GM12878 (cell line): ENCODE measurements around the gene STX1A. TPM values are rescaled to one million over a fixed set of nuclear protein-coding genes. Genes with fewer than 3 reads are reported as not detected.

Source experiments
- ATAC-seq: fragments of 200-7000 bp; cut with Tn5 transposase; 3 replicates; pipeline ENCODE4 v1.9.1; 2020; ENCODE audit warnings: mild to moderate bottlenecking, moderate library complexity
- BruUV-seq: library from RNA; stranded (reverse); fragments of 400-500 nt; replicated peaks from 2 replicates; lab custom pipeline; 2021; lab: Mats Ljungman, UMichigan
- CTCF ChIA-PET: fragments of 300-600 bp; sonication (Branson Sonifier 250); formaldehyde crosslinking; extraction: SDS; loops from one replicate; lab custom pipeline; 2021; ENCODE audit warnings: inconsistent platforms; lab: Yijun Ruan, JAX
- POLR2A ChIA-PET: fragments of 350-600 bp; formaldehyde crosslinking; extraction: SDS; loops from one replicate; lab custom pipeline; 2021; ENCODE audit warnings: inconsistent platforms; lab: Charles Lee
- RAD21 ChIA-PET: fragments of 300-600 bp; sonication (Branson Sonifier 250); formaldehyde crosslinking; loops from one replicate; lab custom pipeline; 2023; ENCODE audit warnings: antibody characterized with exemption; ENCODE audit not compliant: unreplicated experiment; lab: Charles Lee
- SMC1A ChIA-PET: fragments of 300-600 bp; sonication (Branson Sonifier 250); formaldehyde crosslinking; loops from one replicate; lab custom pipeline; 2023; ENCODE audit not compliant: unreplicated experiment, uncharacterized antibody; lab: Charles Lee
- DNase-seq: peaks from one replicate; pipeline ENCODE4 v3.0.0-alpha.2; 2011; ENCODE audit warnings: low read depth, low spot score
- FAIRE-seq: peaks from 3 replicates; lab custom pipeline; 2011; peaks lifted over from hg19 to GRCh38; lab: Jason Lieb, UNC
- H2AFZ ChIP-seq: 2 replicates; pipeline ENCODE4 v1.6.0; 2011; ENCODE audit warnings: low read depth, low read length, control low read depth; ENCODE audit not compliant: control insufficient read depth
- H3K27ac ChIP-seq: 2 replicates; pipeline ENCODE4 v1.5.1; 2011; ENCODE audit warnings: control low read depth; ENCODE audit not compliant: control insufficient read depth, insufficient read depth
- H3K27me3 ChIP-seq, 2 experiments: replicated peaks in 1 of 2; 2 replicates each; pipeline versions ENCODE4 v1.6.0 to v1.6.1; 2011; ENCODE audit warnings: low read length in 1 of 2; ENCODE audit not compliant: control insufficient read depth in 2 of 2, insufficient read depth in 2 of 2
- H3K36me3 ChIP-seq, 2 experiments: 2 replicates each; pipeline ENCODE4 v1.5.1; 2011; ENCODE audit warnings: low read length in 1 of 2; ENCODE audit not compliant: control insufficient read depth in 2 of 2, insufficient read depth in 2 of 2
- H3K4me1 ChIP-seq: 2 replicates; pipeline ENCODE4 v1.6.1; 2011; ENCODE audit warnings: mild to moderate bottlenecking, low read length, moderate library complexity, mixed read lengths; ENCODE audit not compliant: control insufficient read depth, insufficient read depth
- H3K4me2 ChIP-seq: 2 replicates; pipeline ENCODE4 v1.6.0; 2011; ENCODE audit warnings: control low read depth; ENCODE audit not compliant: control insufficient read depth, insufficient read depth
- H3K4me3 ChIP-seq: fragments of 200-600 bp; sonication (generic); 2 replicates; pipeline ENCODE4 v1.5.1; 2016
- H3K79me2 ChIP-seq: 2 replicates; pipeline ENCODE4 v1.6.0; 2011; ENCODE audit warnings: low read length; ENCODE audit not compliant: control insufficient read depth, insufficient read depth
- H3K9ac ChIP-seq: 2 replicates; pipeline ENCODE4 v1.8.0; 2011; ENCODE audit warnings: low read length, control low read depth, mixed read lengths; ENCODE audit not compliant: control insufficient read depth, insufficient read depth
- H3K9me3 ChIP-seq: replicated peaks from 3 replicates; pipeline ENCODE4 v1.5.1; 2011; ENCODE audit warnings: mild to moderate bottlenecking, low read length; ENCODE audit not compliant: control insufficient read depth, insufficient read depth
- H4K20me1 ChIP-seq: 2 replicates; pipeline ENCODE4 v1.6.0; 2011; ENCODE audit not compliant: control insufficient read depth, insufficient read depth
- BMI1 ChIP-seq: fragments of 450-650 bp; IDR thresholded peaks from 2 replicates; pipeline ENCODE4 v1.6.1; 2016; ENCODE audit warnings: mild to moderate bottlenecking, moderate library complexity, borderline replicate concordance
- CUX1 ChIP-seq: IDR thresholded peaks from 2 replicates; pipeline ENCODE4 v1.6.1; 2012; ENCODE audit warnings: improper control_type of control experiment, low read depth, low read length; ENCODE audit not compliant: insufficient replicate concordance
- GABPA ChIP-seq: IDR thresholded peaks from 2 replicates; pipeline ENCODE4 v1.6.1; 2014; ENCODE audit warnings: antibody characterized with exemption, low read depth, mild to moderate bottlenecking, inconsistent platforms
- MXI1 ChIP-seq: fragments of 150-350 bp; IDR thresholded peaks from 2 replicates; pipeline ENCODE4 v1.6.1; 2011; ENCODE audit warnings: low read depth, mild to moderate bottlenecking, inconsistent platforms, low read length, improper control_type of control experiment
- MYC ChIP-seq: IDR thresholded peaks from 2 replicates; pipeline ENCODE4 v1.6.1; 2011; ENCODE audit warnings: mild to moderate bottlenecking, low read length, moderate library complexity, inconsistent platforms; ENCODE audit not compliant: insufficient read depth, insufficient replicate concordance, insufficient read length, severe bottlenecking
- PBX3 ChIP-seq: IDR thresholded peaks from 2 replicates; pipeline ENCODE4 v1.6.1; 2011; ENCODE audit warnings: mild to moderate bottlenecking, low read depth, low read length, moderate library complexity; ENCODE audit not compliant: insufficient replicate concordance
- RFX5 ChIP-seq: IDR thresholded peaks from 2 replicates; pipeline ENCODE4 v1.6.1; 2011; ENCODE audit warnings: low read depth, low read length, improper control_type of control experiment
- SP1 ChIP-seq: IDR thresholded peaks from one replicate; pipeline ENCODE4 v1.6.1; 2011; ENCODE audit warnings: low read depth, low read length
- whole genome bisulfite sequencing: methylation state at CpG from one replicate; pipeline ENCODE4 v1.1.6; 2016; ENCODE audit warnings: low lambda C conversion rate; ENCODE audit not compliant: insufficient replicate concordance, insufficient coverage; ENCODE audit errors: missing lambda C conversion rate; 5-methylcytosine and 5-hydroxymethylcytosine counted together
- in situ Hi-C: fragments of 300-500 bp; cut with MboI; formaldehyde crosslinking; loops from 9 replicates; pipeline ENCODE4 v1.14.3; 2018; ENCODE audit warnings: mixed read lengths
- intact Hi-C: fragments of 100-400 bp; cut with micrococcal nuclease; formaldehyde crosslinking; loops from one replicate; pipeline ENCODE4 v1.14.2; 2022; ENCODE audit not compliant: unreplicated experiment
- polyA plus RNA-seq, 11 experiments: library from polyadenylated mRNA; depleted of rRNA in 4 of 11; unstranded in 6 of 11; stranded (reverse) in 5 of 11; fragments of >200 nt; fragmentation: Nextera tagmentation in 4 of 11; fragmentation: Illumina TruSeq in 1 of 11; extraction: Ambion mirVana in 4 of 11; extraction: Trizol in 1 of 11; gene quantifications; 1 replicate in 1 of 11; 2 replicates in 10 of 11; pipeline versions ENCODE4 v1.2.1 to v1.2.3, GENCODE V29; 2011 to 2016; ENCODE audit warnings: inconsistent platforms in 2 of 11, missing spikeins in 2 of 11, low read depth in 1 of 11
- total RNA-seq, 4 experiments: library from RNA; depleted of rRNA in 3 of 4; stranded (reverse); fragments of >200 nt in 3 of 4; fragmentation: Illumina TruSeq in 1 of 4; extraction: Trizol in 1 of 4; gene quantifications; 2 replicates each; pipeline versions ENCODE4 v1.2.1 to v1.2.3, GENCODE V29; 2013 to 2021
- TF ChIP-seq, protein P1 (sequence below): fragments of 450-650 bp; IDR thresholded peaks from 2 replicates; pipeline ENCODE4 v1.6.1; 2017; ENCODE audit warnings: mild to moderate bottlenecking, low read depth, inconsistent platforms; ENCODE audit not compliant: poor library complexity, severe bottlenecking
- TF ChIP-seq, protein P2 (sequence below): fragments of 450-650 bp; IDR thresholded peaks from 2 replicates; pipeline ENCODE4 v1.6.1; 2017; ENCODE audit warnings: mild to moderate bottlenecking, moderate library complexity

The STX1A gene
- total and polyA plus RNA-seq, 10 of the 15 experiments (the other 5 are each of a cell fraction or from before 2014, with no cell fraction given): 0.15 to 5.3 (median 2.5) TPM

- H4K20me1 ChIP-seq: no peaks in the 10 kb centered on the region
- H3K27me3 ChIP-seq: no peaks in the 10 kb centered on the region
- no peaks in the 10 kb centered on the region for H3K36me3 ChIP-seq
- no peak for FAIRE-seq
- H3K9ac ChIP-seq: no peak overlapping the region
- H3K4me2 ChIP-seq: no peak overlapping the region
- WGBS: 6% methylated on average over 3 of the region's 3 CpGs
- POLR2A ChIA-PET: no interaction called here
- in situ Hi-C loops: no loop called here
- CTCF ChIA-PET: interaction anchor here (0.8 to 1.7 kb wide), 3 partner anchors 8 to 121 kb away, joined by 3 to 16 read pairs (median 3); no protein-coding TSS in a partner anchor
- H2AFZ ChIP-seq: no peak overlapping the region
- H3K79me2 ChIP-seq: no peaks in the 10 kb centered on the region
- H3K4me1 ChIP-seq: no peaks in the 10 kb centered on the region; the same call in 1 of the 2 replicates
- DNase-seq: no peak
- no peak overlapping the region for H3K27ac ChIP-seq
- intact Hi-C loops: loop anchor here (5.0 kb wide), 2 partner anchors 61 to 101 kb away; partner anchors contain the start of gene VPS37D
- H3K4me3 ChIP-seq: no peak overlapping the region
- BruUV-seq: no TSS peak
- SMC1A ChIA-PET: interaction anchor here (1.3 kb wide), 1 partner anchor 62 kb away, joined by 3 read pairs; no protein-coding TSS in a partner anchor
- ATAC-seq: no peak
- RAD21 ChIA-PET: interaction anchor here (0.5 to 2.0 kb wide), 2 partner anchors 31 to 121 kb away, joined by 3 to 10 read pairs; no protein-coding TSS in a partner anchor
- H3K9me3 ChIP-seq: no peaks in the 10 kb centered on the region
- no peak for TF ChIP-seq SP1
- no peak for TF ChIP-seq GABPA
- no peak for TF ChIP-seq PBX3
- no peak for TF ChIP-seq CUX1
- TF ChIP-seq, protein P1, sequence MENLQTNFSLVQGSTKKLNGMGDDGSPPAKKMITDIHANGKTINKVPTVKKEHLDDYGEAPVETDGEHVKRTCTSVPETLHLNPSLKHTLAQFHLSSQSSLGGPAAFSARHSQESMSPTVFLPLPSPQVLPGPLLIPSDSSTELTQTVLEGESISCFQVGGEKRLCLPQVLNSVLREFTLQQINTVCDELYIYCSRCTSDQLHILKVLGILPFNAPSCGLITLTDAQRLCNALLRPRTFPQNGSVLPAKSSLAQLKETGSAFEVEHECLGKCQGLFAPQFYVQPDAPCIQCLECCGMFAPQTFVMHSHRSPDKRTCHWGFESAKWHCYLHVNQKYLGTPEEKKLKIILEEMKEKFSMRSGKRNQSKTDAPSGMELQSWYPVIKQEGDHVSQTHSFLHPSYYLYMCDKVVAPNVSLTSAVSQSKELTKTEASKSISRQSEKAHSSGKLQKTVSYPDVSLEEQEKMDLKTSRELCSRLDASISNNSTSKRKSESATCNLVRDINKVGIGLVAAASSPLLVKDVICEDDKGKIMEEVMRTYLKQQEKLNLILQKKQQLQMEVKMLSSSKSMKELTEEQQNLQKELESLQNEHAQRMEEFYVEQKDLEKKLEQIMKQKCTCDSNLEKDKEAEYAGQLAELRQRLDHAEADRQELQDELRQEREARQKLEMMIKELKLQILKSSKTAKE: no peak
- TF ChIP-seq MXI1: no peak
- TF ChIP-seq MYC: no peak
- TF ChIP-seq BMI1: no peak
- TF ChIP-seq, protein P2, sequence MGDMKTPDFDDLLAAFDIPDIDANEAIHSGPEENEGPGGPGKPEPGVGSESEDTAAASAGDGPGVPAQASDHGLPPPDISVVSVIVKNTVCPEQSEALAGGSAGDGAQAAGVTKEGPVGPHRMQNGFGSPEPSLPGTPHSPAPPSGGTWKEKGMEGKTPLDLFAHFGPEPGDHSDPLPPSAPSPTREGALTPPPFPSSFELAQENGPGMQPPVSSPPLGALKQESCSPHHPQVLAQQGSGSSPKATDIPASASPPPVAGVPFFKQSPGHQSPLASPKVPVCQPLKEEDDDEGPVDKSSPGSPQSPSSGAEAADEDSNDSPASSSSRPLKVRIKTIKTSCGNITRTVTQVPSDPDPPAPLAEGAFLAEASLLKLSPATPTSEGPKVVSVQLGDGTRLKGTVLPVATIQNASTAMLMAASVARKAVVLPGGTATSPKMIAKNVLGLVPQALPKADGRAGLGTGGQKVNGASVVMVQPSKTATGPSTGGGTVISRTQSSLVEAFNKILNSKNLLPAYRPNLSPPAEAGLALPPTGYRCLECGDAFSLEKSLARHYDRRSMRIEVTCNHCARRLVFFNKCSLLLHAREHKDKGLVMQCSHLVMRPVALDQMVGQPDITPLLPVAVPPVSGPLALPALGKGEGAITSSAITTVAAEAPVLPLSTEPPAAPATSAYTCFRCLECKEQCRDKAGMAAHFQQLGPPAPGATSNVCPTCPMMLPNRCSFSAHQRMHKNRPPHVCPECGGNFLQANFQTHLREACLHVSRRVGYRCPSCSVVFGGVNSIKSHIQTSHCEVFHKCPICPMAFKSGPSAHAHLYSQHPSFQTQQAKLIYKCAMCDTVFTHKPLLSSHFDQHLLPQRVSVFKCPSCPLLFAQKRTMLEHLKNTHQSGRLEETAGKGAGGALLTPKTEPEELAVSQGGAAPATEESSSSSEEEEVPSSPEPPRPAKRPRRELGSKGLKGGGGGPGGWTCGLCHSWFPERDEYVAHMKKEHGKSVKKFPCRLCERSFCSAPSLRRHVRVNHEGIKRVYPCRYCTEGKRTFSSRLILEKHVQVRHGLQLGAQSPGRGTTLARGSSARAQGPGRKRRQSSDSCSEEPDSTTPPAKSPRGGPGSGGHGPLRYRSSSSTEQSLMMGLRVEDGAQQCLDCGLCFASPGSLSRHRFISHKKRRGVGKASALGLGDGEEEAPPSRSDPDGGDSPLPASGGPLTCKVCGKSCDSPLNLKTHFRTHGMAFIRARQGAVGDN: no peak
- no peak for TF ChIP-seq RFX5
These were observed 8.5 kb upstream of the STX1A start for GRCh38 chr7:73727952-73728351.
